GM12878 (cell line): ENCODE data around the gene BSX.

ENCODE experiments used
- CBFB ChIP-seq: IDR thresholded peaks from 2 replicates; pipeline ENCODE4 v1.6.1; 2016; ENCODE audit warnings: antibody characterized with exemption, low read depth
- MXI1 ChIP-seq: fragments of 150-350 bp; IDR thresholded peaks from 2 replicates; pipeline ENCODE4 v1.6.1; 2011; ENCODE audit warnings: low read depth, mild to moderate bottlenecking, inconsistent platforms, low read length, improper control_type of control experiment
- NFYB ChIP-seq: IDR thresholded peaks from 2 replicates; pipeline ENCODE4 v1.6.1; 2011; ENCODE audit warnings: low read depth, mild to moderate bottlenecking, low read length, improper control_type of control experiment, moderate library complexity; ENCODE audit not compliant: insufficient read depth
- POLR2A ChIP-seq: IDR thresholded peaks from 2 replicates; pipeline ENCODE4 v1.6.1; 2011; ENCODE audit warnings: low read depth, mild to moderate bottlenecking, low read length
- RELB ChIP-seq: fragments of 450-650 bp; IDR thresholded peaks from 2 replicates; pipeline ENCODE4 v1.6.1; 2017; ENCODE audit warnings: low read depth, mild to moderate bottlenecking, moderate library complexity
- SIX5 ChIP-seq: IDR thresholded peaks from 2 replicates; pipeline ENCODE4 v1.6.1; 2011; ENCODE audit warnings: mild to moderate bottlenecking, low read depth, low read length, moderate library complexity; ENCODE audit not compliant: severe bottlenecking
- SKIL ChIP-seq: fragments of 450-650 bp; IDR thresholded peaks from 2 replicates; pipeline ENCODE4 v1.6.1; 2017; ENCODE audit warnings: mild to moderate bottlenecking, low read depth, inconsistent platforms; ENCODE audit not compliant: poor library complexity, severe bottlenecking
- ZBED1 ChIP-seq: IDR thresholded peaks from 2 replicates; pipeline ENCODE4 v1.6.1; 2016; ENCODE audit warnings: borderline replicate concordance

GRCh38 chr11:122954455-122954854 lies 27.2 kb downstream of the BSX start:
- TF ChIP-seq SIX5 (no peak), MXI1 (no peak), POLR2A (no peak), SKIL (no peak), CBFB (no peak), RELB (no peak), ZBED1 (no peak), NFYB (no peak)
